ENCODE results near the gene PRR22. TPM values are rescaled to one million over a fixed set of nuclear protein-coding genes. Genes with fewer than 3 reads are reported as not detected.

The PRR22 gene
- total RNA-seq, 1 experiment from 2014 or later, result 8.1 TPM

Other genes starting within 250 kb of the PRR22 start
- gene TINCR, start 216.8 kb downstream of the PRR22 start, total RNA-seq (2021), result 0.17 and 0.18 TPM in 2 replicates
- 70.3 and 76.1 TPM in 2 replicates for gene SAFB2, start 162.0 kb downstream of the PRR22 start, total RNA-seq (2021)
- 107 and 110 TPM in 2 replicates for gene SAFB, start 161.7 kb downstream of the PRR22 start, total RNA-seq (2021)
- 23.4 and 23.8 TPM in 2 replicates for gene MICOS13, start 104.2 kb downstream of the PRR22 start, total RNA-seq (2021)
- gene HSD11B1L, start 103.7 kb downstream of the PRR22 start, total RNA-seq (2021), result 8.0 and 9.3 TPM in 2 replicates
- gene RPL36, start 94.5 kb downstream of the PRR22 start, total RNA-seq (2021), result 1,066 and 1,074 TPM in 2 replicates
- gene LONP1, start 64.6 kb downstream of the PRR22 start, total RNA-seq (2021), result 108 and 113 TPM in 2 replicates
- gene CATSPERD, start 64.1 kb downstream of the PRR22 start, total RNA-seq (2021), result not detected in 2 replicates
- gene DUS3L, start 6.4 kb upstream of the PRR22 start, total RNA-seq (2021), result 61.8 and 67.0 TPM in 2 replicates
- 4.5 and 4.6 TPM in 2 replicates for gene NRTN, start 20.3 kb upstream of the PRR22 start, total RNA-seq (2021)
- gene FUT6, start 55.0 kb upstream of the PRR22 start, total RNA-seq (2021), result 0.13 TPM in 1 of 2 replicates, not detected in the other
- not detected in 2 replicates for gene FUT3, start 66.7 kb upstream of the PRR22 start, total RNA-seq (2021)
- not detected in 2 replicates for gene FUT5, start 85.8 kb upstream of the PRR22 start, total RNA-seq (2021)
- 282 TPM in 2 replicates for gene NDUFA11, start 119.0 kb upstream of the PRR22 start, total RNA-seq (2021)
- 1.9 and 2.2 TPM in 2 replicates for gene VMAC, start 120.1 kb upstream of the PRR22 start, total RNA-seq (2021)
- gene CAPS, start 129.5 kb upstream of the PRR22 start, total RNA-seq (2021), result 2.3 and 2.5 TPM in 2 replicates
- gene RANBP3, start 193.4 kb upstream of the PRR22 start, total RNA-seq (2021), result 86.5 and 89.9 TPM in 2 replicates

Data from H9 (cell line).